Activated T-cell treated with anti-CD3 and anti-CD28 coated beads, Interleukin-2, amount 50 U/mL, for 72 hours (primary cell): Measurements from ENCODE around the gene SPEN. TPM values are rescaled to one million over a fixed set of nuclear protein-coding genes. Genes with fewer than 3 reads are reported as not detected.
A peak's percentile ranks its signal among the peaks of the same experiment; 100 is the strongest.
"Not testable (repeated sequence)": the region's sequence is repeated elsewhere in the genome, so short reads cannot be mapped to it uniquely, and the experiment has no call there.

Experiments used
- ATAC-seq, 2 donors: fragments of 150-1000 bp; cut with Tn5 transposase; replicated peaks in 1 of 2; 2 replicates each; pipeline ENCODE4 v1.10.0; 2021; ENCODE audit warnings: moderate library complexity in 2 of 2, mild to moderate bottlenecking in 1 of 2
- DNase-seq, 2 donors: peaks; one replicate each; pipeline ENCODE4 v3.0.0; 2021 to 2022; ENCODE audit warnings: mixed read lengths in 1 of 2
- H3K27ac Mint-ChIP-seq: one replicate; pipeline ENCODE4 v1.8.0; 2022; ENCODE audit warnings: mild to moderate bottlenecking, moderate library complexity, mixed read lengths
- H3K27me3 Mint-ChIP-seq: one replicate; pipeline ENCODE4 v1.8.0; 2022; ENCODE audit warnings: low read depth, mixed read lengths
- H3K36me3 Mint-ChIP-seq, 2 donors: one replicate each; pipeline ENCODE4 v1.8.0; 2022; ENCODE audit warnings: mixed read lengths in 2 of 2, mild to moderate bottlenecking in 1 of 2; ENCODE audit not compliant: insufficient read depth in 2 of 2
- H3K4me1 Mint-ChIP-seq: one replicate; pipeline ENCODE4 v1.8.0; 2022; ENCODE audit warnings: low read depth, mixed read lengths
- H3K4me3 Mint-ChIP-seq, 2 donors: one replicate each; pipeline ENCODE4 v1.8.0; 2022; ENCODE audit warnings: mild to moderate bottlenecking in 2 of 2, mixed read lengths in 2 of 2, moderate library complexity in 2 of 2
- H3K9me3 Mint-ChIP-seq, 2 donors: one replicate each; pipeline ENCODE4 v1.8.0; 2022; ENCODE audit warnings: mixed read lengths in 2 of 2
- total RNA-seq, 2 donors: library from RNA; stranded (reverse); gene quantifications; one replicate each; pipeline ENCODE4 v1.2.3, GENCODE V29; 2022

The SPEN gene
- total RNA-seq, 2 donors from 2014 or later = 53.5 to 56.9 TPM

GRCh38 chr1:15900662-15901279, 53.3 kb downstream of the SPEN start:
- Mint-ChIP-seq H3K4me1 (peaks cover 47% of the 10 kb centered on the region), H3K27me3 (no peaks in the 10 kb centered on the region), H3K27ac (peak overlapping the region; percentile 60)

DNA sequence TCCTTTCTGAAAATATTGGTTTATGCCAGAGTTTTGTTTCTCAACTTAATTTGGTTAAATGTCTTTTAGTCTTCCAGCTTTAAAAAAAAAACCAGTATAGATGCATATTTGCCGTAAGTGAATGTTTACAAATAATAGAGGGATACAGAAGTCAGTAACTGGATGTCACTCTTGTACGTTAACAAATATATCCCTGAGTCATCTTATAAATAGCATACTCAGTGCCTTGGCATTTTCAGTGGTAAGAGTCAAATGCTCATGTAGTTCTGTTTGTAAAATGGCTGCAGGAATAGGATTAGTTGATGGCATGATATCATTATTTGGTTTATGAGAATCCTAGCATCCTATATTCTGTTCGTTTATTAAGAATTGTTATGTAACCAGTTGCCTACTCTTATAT, 55.4 kb downstream of the SPEN start:
- Mint-ChIP-seq H3K36me3 (peaks cover 3 to 5% of the 10 kb centered on the region in 2 donors), H3K27ac (no peak overlapping the region), H3K9me3 (no peaks in the 10 kb centered on the region), H3K4me3 (no peak overlapping the region), H3K27me3 (no peaks in the 10 kb centered on the region), H3K4me1 (peaks cover 34% of the 10 kb centered on the region)
- no peak for DNase-seq
- ATAC-seq = no peak

More at GRCh38 chr1:15900662-15901279, 53.3 kb downstream of the SPEN start:
- H3K36me3 Mint-ChIP-seq = peaks cover 3 to 5% of the 10 kb centered on the region in 2 donors
- no peak overlapping the region for H3K4me3 Mint-ChIP-seq
- no peak for ATAC-seq
- no peak for DNase-seq
- H3K9me3 Mint-ChIP-seq = no peaks in the 10 kb centered on the region

GRCh38 chr1:15908597-15908996, 61.1 kb downstream of the SPEN start:
- Mint-ChIP-seq H3K4me1 (peaks cover 7% of the 10 kb centered on the region), H3K9me3 (no peaks in the 10 kb centered on the region), H3K27me3 (no peaks in the 10 kb centered on the region), H3K27ac (no peak overlapping the region), H3K4me3 (no peak overlapping the region), H3K36me3 (peaks cover 2 to 20% of the 10 kb centered on the region in 2 donors)
- ATAC-seq = no peak
- no peak for DNase-seq

DNA sequence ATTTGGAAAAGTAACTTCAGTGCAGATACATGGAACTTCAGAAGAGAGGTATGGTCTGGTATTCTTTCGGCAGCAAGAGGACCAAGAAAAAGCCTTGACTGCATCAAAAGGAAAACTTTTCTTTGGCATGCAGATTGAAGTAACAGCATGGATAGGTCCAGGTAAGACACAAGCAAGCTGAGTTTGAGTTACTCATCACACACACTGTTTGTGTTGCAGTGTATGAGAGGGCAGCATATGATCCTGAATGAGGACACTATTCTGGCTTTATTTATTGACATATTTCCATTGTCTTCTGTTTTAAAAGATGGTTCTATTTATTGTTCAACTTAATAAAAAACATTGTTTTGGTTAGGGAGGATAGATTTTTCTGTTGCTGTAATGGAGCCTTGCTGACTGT, 63.6 kb downstream of the SPEN start:
- Mint-ChIP-seq H3K4me3 (no peak overlapping the region), H3K4me1 (peaks cover 19% of the 10 kb centered on the region), H3K36me3 (peaks cover 2 to 31% of the 10 kb centered on the region in 2 donors), H3K9me3 (no peaks in the 10 kb centered on the region), H3K27ac (no peak overlapping the region), H3K27me3 (no peaks in the 10 kb centered on the region)
- ATAC-seq = no peak
- DNase-seq = no peak

DNA sequence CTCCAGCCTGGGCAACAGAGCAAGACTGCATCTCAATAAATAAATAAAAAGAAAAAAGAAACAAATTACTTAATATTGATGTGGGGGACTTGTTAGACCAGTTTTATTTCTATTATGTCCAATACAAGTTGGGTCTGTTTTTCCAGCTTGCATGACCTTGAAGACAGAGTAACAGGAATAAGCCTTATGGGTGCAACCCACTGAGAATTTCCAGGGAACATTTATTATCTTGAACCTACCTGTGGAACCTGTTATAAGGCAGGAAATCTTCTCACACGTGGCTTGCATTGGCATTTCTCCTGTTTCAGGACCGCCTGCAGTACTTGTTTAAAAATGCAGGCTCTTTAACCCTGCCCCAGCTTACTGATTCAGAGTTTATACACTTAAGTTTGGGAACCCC, 64.4 kb downstream of the SPEN start:
- no peak overlapping the region for H3K27ac Mint-ChIP-seq
- no peak overlapping the region for H3K4me3 Mint-ChIP-seq
- ATAC-seq (no peak), DNase-seq (no peak)
- H3K4me1 Mint-ChIP-seq = peaks cover 27% of the 10 kb centered on the region
- H3K36me3 Mint-ChIP-seq = peaks cover 2 to 36% of the 10 kb centered on the region in 2 donors
- H3K27me3 Mint-ChIP-seq = no peaks in the 10 kb centered on the region
- H3K9me3 Mint-ChIP-seq = no peaks in the 10 kb centered on the region

- Mint-ChIP-seq H3K36me3 (peaks cover 4 to 36% of the 10 kb centered on the region in 2 donors), H3K4me1 (peaks cover 32% of the 10 kb centered on the region)
- not testable (repeated sequence) for ATAC-seq, H3K27me3 Mint-ChIP-seq, DNase-seq, H3K9me3 Mint-ChIP-seq, H3K27ac Mint-ChIP-seq, H3K4me3 Mint-ChIP-seq
Measured at GRCh38 chr1:15913607-15914006, 66.1 kb downstream of the SPEN start.

DNA sequence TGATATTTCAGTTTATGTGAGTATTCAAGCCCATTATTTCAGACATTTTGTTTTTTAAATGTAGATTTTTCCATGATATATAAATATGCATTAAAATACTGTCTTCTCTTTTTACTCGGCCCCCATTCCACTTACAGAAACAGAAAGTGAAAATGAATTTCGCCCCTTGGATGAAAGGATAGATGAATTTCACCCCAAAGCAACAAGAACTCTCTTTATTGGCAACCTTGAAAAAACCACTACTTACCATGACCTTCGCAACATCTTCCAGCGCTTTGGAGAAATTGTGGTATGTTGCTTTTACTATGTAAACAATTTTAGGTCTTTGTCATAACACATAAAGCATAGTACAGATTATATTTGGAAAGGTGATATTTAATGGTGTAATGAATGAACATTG, 68.5 kb downstream of the SPEN start:
- Mint-ChIP-seq H3K36me3 (peaks cover 6 to 31% of the 10 kb centered on the region in 2 donors), H3K27me3 (no peaks in the 10 kb centered on the region), H3K27ac (peak overlapping the region; percentile 64), H3K4me3 (peak overlapping the region; percentile 64 to 74), H3K9me3 (no peaks in the 10 kb centered on the region), H3K4me1 (peaks cover 44% of the 10 kb centered on the region)
- ATAC-seq = no peak
- DNase-seq = no peak

DNA sequence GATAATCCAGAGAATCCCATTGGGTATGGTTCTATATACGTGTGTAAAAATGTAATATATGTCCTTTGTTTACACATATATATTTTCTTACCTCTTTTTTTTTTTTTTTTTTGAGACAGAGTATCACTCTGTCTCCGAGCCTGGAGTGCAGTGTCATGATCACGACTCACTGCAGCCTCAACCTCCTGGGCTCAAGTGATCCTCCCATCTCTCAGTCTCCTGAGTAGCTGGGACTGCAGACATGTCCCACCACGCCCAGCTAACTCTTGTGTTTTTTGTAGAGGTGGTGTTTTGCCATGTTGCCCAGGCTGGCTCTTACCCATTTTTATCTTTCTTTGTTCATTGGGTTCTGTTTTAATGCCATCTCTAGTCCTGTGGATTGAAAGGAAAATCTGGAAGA, 68.9 kb downstream of the SPEN start:
- peaks cover 47% of the 10 kb centered on the region for H3K4me1 Mint-ChIP-seq
- H3K27ac Mint-ChIP-seq = peak overlapping the region; percentile 64
- peak overlapping the region; percentile 64 to 74 for H3K4me3 Mint-ChIP-seq
- peak; percentile 27 to 42 for ATAC-seq
- no peaks in the 10 kb centered on the region for H3K27me3 Mint-ChIP-seq
- H3K9me3 Mint-ChIP-seq = no peaks in the 10 kb centered on the region
- DNase-seq = peak in 1 of 2 donors; percentile 26
- H3K36me3 Mint-ChIP-seq = peaks cover 8 to 31% of the 10 kb centered on the region in 2 donors

- H3K27me3 Mint-ChIP-seq = no peaks in the 10 kb centered on the region
- DNase-seq = no peak
- H3K27ac Mint-ChIP-seq = no peak overlapping the region
- peaks cover 9 to 32% of the 10 kb centered on the region in 2 donors for H3K36me3 Mint-ChIP-seq
- no peak for ATAC-seq
- peak overlapping the region in 1 of 2 donors; percentile 74 for H3K4me3 Mint-ChIP-seq
- peaks cover 49% of the 10 kb centered on the region for H3K4me1 Mint-ChIP-seq
- H3K9me3 Mint-ChIP-seq = no peaks in the 10 kb centered on the region
Measured at GRCh38 chr1:15916916-15917315, 69.4 kb downstream of the SPEN start.

- H3K27ac Mint-ChIP-seq = peak overlapping the region; percentile 13
- H3K4me1 Mint-ChIP-seq = peaks cover 49% of the 10 kb centered on the region
- no peaks in the 10 kb centered on the region for H3K9me3 Mint-ChIP-seq
- peaks cover 7 to 39% of the 10 kb centered on the region in 2 donors for H3K36me3 Mint-ChIP-seq
- DNase-seq (peak; percentile 79 to 82), ATAC-seq (peak; percentile 99 to 100)
- H3K27me3 Mint-ChIP-seq = no peaks in the 10 kb centered on the region
- peak overlapping the region; percentile 35 to 67 for H3K4me3 Mint-ChIP-seq
Measured at GRCh38 chr1:15918962-15919715, 71.6 kb downstream of the SPEN start.

GRCh38 chr1:15923241-15923640, 75.7 kb downstream of the SPEN start:
- DNase-seq (no peak), ATAC-seq (no peak)
- H3K27ac Mint-ChIP-seq = no peak overlapping the region
- no peaks in the 10 kb centered on the region for H3K9me3 Mint-ChIP-seq
- H3K4me1 Mint-ChIP-seq = peaks cover 20% of the 10 kb centered on the region
- H3K27me3 Mint-ChIP-seq = no peaks in the 10 kb centered on the region
- no peak overlapping the region for H3K4me3 Mint-ChIP-seq
- peaks cover 9 to 39% of the 10 kb centered on the region in 2 donors for H3K36me3 Mint-ChIP-seq

DNA sequence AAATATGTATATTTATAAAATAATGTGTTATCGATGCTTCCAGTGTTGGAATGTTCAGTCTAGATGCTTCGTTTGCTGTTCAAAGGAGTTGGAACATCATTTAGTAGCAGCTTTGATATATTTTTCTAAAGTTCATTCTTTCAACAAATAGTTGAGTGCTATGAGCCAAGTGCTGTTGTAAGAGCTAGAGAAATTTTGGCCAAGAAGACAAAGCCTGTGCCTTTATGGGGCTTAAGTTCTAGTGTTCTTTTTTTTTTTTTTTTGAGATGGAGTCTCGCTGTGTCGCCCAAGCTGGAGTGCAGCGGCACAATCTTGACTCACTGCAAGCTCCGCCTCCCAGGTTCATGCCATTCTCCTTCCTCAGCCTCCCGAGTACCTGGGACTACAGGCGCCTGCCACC, 78.9 kb downstream of the SPEN start:
- not testable (repeated sequence) for H3K9me3 Mint-ChIP-seq, H3K4me1 Mint-ChIP-seq, ATAC-seq, DNase-seq, H3K4me3 Mint-ChIP-seq, H3K27me3 Mint-ChIP-seq
- Mint-ChIP-seq H3K36me3 (peaks cover 18 to 56% of the 10 kb centered on the region in 2 donors), H3K27ac (peak overlapping the region; percentile 33)
